Esophagus muscularis mucosa (tissue), 4 donors: ENCODE data around the gene TNS1. TPM values are rescaled to one million over a fixed set of nuclear protein-coding genes. Genes with fewer than 3 reads are reported as not detected.

ENCODE experiments used
- DNase-seq: peaks from one replicate; pipeline ENCODE4 v3.0.0-alpha.2; 2017; ENCODE audit errors: extremely low spot score
- H3K27ac ChIP-seq, 4 donors: fragments of 200-600 bp; sonication (generic); replicated peaks in 1 of 4; 1 replicate in 3 of 4; 2 replicates in 1 of 4; pipeline ENCODE4 v1.5.1; 2016 to 2019; ENCODE audit warnings: mild to moderate bottlenecking in 1 of 4
- H3K27me3 ChIP-seq, 4 donors: fragments of 200-600 bp; sonication (generic); one replicate each; pipeline versions ENCODE4 v1.5.1 to v1.6.0; 2016 to 2019
- H3K36me3 ChIP-seq, 4 donors: fragments of 200-600 bp; sonication (generic); one replicate each; pipeline ENCODE4 v1.5.1; 2016 to 2019
- H3K4me1 ChIP-seq, 4 donors: fragments of 200-600 bp; sonication (generic); one replicate each; pipeline ENCODE4 v1.5.1; 2016 to 2019
- H3K4me3 ChIP-seq, 4 donors: fragments of 200-600 bp; sonication (generic); 1 replicate in 2 of 4; 2 replicates in 2 of 4; pipeline ENCODE4 v1.5.1; 2016 to 2019; ENCODE audit warnings: mild to moderate bottlenecking in 4 of 4, moderate library complexity in 1 of 4
- H3K9me3 ChIP-seq, 4 donors: fragments of 200-600 bp; sonication (generic); 1 replicate in 3 of 4; 2 replicates in 1 of 4; pipeline ENCODE4 v1.5.1; 2016 to 2019
- CTCF ChIP-seq, 3 experiments: fragments of 200-600 bp in 2 of 3; fragments of 450-650 bp in 1 of 3; sonication (generic) in 2 of 3; IDR thresholded peaks; one replicate each; pipeline ENCODE4 v1.5.1; 2017 to 2019; ENCODE audit warnings: antibody characterized with exemption in 3 of 3, mild to moderate bottlenecking in 2 of 3, moderate library complexity in 1 of 3
- EP300 ChIP-seq: sonication (generic); formaldehyde crosslinking; IDR thresholded peaks from one replicate; pipeline ENCODE4 v1.6.1; 2017; ENCODE audit warnings: antibody characterized with exemption
- POLR2A ChIP-seq: fragments of 450-650 bp; IDR thresholded peaks from one replicate; pipeline ENCODE4 v1.6.1; 2017; ENCODE audit warnings: antibody characterized with exemption, moderate library complexity, mild to moderate bottlenecking, low read depth
- POLR2AphosphoS5 ChIP-seq, 2 donors: sonication (generic); formaldehyde crosslinking; IDR thresholded peaks; one replicate each; pipeline ENCODE4 v1.6.1; 2017; ENCODE audit warnings: antibody characterized with exemption in 2 of 2
- WGBS: methylation state at CpG from one replicate; pipeline ENCODE4 v1.1.5; 2018; 5-methylcytosine and 5-hydroxymethylcytosine counted together
- intact Hi-C: fragments of 100-400 bp; cut with DNase I; formaldehyde crosslinking; loops from one replicate; pipeline ENCODE4 v1.15.1; 2023
- total RNA-seq, 4 donors: library from RNA; depleted of rRNA; stranded (reverse); fragments of >200 nt; gene quantifications; one replicate each; pipeline versions ENCODE4 v1.1.0 to v1.2.1, GENCODE V29; 2016

Gene TNS1
- total RNA-seq, 4 donors from 2014 or later = 1,001 to 2,170 (median 1,411) TPM

- Histone ChIP-seq H3K4me1 (peaks cover 41 to 93% (median 88%) of the 10 kb centered on the region in 4 donors), H3K27me3 (no peaks in the 10 kb centered on the region), H3K4me3 (no peak overlapping the region), H3K36me3 (peaks cover 82 to 100% (median 100%) of the 10 kb centered on the region in 4 donors), H3K9me3 (no peaks in the 10 kb centered on the region), H3K27ac (peak overlapping the region; percentile 71 to 79 (median 73))
- no peak for TF ChIP-seq POLR2A
- TF ChIP-seq CTCF (IDR thresholded peaks at IDR 0.05) = no peak
- TF ChIP-seq EP300 = no peak
- no peak for TF ChIP-seq POLR2AphosphoS5 (IDR thresholded peaks at IDR 0.05)
- WGBS = 38% methylated on average over 15 of the region's 15 CpGs
- intact Hi-C loops = no loop called here
- DNase-seq = no peak
These were observed 123.7 kb downstream of the TNS1 start for GRCh38 chr2:217878915-217879590.

DNA sequence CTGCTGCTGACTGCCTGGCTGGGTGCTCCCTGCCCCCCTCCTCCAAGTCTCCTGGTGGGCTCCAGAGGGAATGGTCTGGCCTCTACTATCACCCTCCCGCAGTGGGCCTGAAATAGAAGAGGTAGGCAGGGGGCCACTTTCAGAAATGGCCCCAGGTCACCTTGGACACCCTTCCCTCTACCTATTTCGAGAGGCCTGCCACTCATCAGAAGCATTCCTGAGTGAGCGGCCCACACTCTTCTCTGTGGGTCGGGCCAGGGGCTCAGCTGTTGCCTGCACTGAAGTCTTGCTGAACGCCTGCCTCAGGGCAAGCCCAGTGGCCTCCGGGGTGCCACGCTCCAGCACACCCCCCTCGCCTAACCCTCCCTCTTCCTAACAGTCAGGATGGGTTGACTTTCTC is 124.9 kb downstream of the TNS1 start:
- 58% methylated on average over 7 of the region's 8 CpGs for WGBS
- no peak overlapping the region for H3K4me3 ChIP-seq
- TF ChIP-seq EP300 (no peak), POLR2AphosphoS5 (IDR thresholded peaks at IDR 0.05) (peak in 1 of 2 donors; percentile 3), CTCF (IDR thresholded peaks at IDR 0.05) (no peak), POLR2A (no peak)
- intact Hi-C loops = no loop called here
- peak overlapping the region; percentile 71 to 79 (median 73) for H3K27ac ChIP-seq
- H3K27me3 ChIP-seq = no peaks in the 10 kb centered on the region
- DNase-seq = no peak
- H3K36me3 ChIP-seq = peaks cover 78 to 100% (median 99%) of the 10 kb centered on the region in 4 donors
- no peaks in the 10 kb centered on the region for H3K9me3 ChIP-seq
- peaks cover 41 to 97% (median 90%) of the 10 kb centered on the region in 4 donors for H3K4me1 ChIP-seq

DNA sequence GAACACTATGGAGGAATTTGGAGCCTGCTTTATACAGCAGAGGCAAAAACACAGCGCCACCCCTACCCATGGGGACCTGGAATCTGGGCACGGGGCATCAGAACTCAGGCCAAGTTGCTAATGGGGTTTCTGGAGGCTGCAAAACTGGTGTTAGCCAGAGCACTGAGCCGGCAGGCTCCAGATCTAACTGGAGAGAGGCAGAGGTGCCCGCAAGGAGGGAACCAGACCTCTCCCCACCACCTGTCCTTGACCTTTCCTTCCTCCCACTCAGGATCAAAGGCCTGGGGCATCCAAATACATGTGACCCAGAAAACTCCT is 126.6 kb downstream of the TNS1 start:
- H3K27ac ChIP-seq = peak overlapping the region; percentile 71 to 79 (median 73)
- WGBS = 81% methylated on average over 4 of the region's 4 CpGs
- DNase-seq = no peak
- no peak overlapping the region for H3K4me3 ChIP-seq
- peaks cover 45 to 99% (median 92%) of the 10 kb centered on the region in 4 donors for H3K4me1 ChIP-seq
- peaks cover 80 to 100% (median 99%) of the 10 kb centered on the region in 4 donors for H3K36me3 ChIP-seq
- TF ChIP-seq POLR2AphosphoS5 (IDR thresholded peaks at IDR 0.05) = peak in 1 of 2 donors; percentile 2
- no peak for TF ChIP-seq CTCF (IDR thresholded peaks at IDR 0.05)
- TF ChIP-seq EP300 = no peak
- no peak for TF ChIP-seq POLR2A
- no peaks in the 10 kb centered on the region for H3K9me3 ChIP-seq
- H3K27me3 ChIP-seq = no peaks in the 10 kb centered on the region
- intact Hi-C loops = no loop called here

GRCh38 chr2:217875556-217876252 is 127.1 kb downstream of the TNS1 start:
- DNase-seq = no peak

More at GRCh38 chr2:217875556-217876252, 127.1 kb downstream of the TNS1 start:
- H3K9me3 ChIP-seq = no peaks in the 10 kb centered on the region
- intact Hi-C loops = no loop called here
- no peak for TF ChIP-seq POLR2A
- TF ChIP-seq CTCF (IDR thresholded peaks at IDR 0.05) = no peak
- TF ChIP-seq EP300 = no peak
- TF ChIP-seq POLR2AphosphoS5 (IDR thresholded peaks at IDR 0.05) = no peak
- 84% methylated on average over 4 of the region's 4 CpGs for WGBS
- H3K4me3 ChIP-seq = no peak overlapping the region
- H3K27ac ChIP-seq = peak overlapping the region; percentile 71 to 79 (median 73)
- H3K36me3 ChIP-seq = peaks cover 80 to 100% (median 99%) of the 10 kb centered on the region in 4 donors
- H3K27me3 ChIP-seq = no peaks in the 10 kb centered on the region
- H3K4me1 ChIP-seq = peaks cover 45 to 99% (median 92%) of the 10 kb centered on the region in 4 donors
